ENCODE data around the gene SELENON.

DNA sequence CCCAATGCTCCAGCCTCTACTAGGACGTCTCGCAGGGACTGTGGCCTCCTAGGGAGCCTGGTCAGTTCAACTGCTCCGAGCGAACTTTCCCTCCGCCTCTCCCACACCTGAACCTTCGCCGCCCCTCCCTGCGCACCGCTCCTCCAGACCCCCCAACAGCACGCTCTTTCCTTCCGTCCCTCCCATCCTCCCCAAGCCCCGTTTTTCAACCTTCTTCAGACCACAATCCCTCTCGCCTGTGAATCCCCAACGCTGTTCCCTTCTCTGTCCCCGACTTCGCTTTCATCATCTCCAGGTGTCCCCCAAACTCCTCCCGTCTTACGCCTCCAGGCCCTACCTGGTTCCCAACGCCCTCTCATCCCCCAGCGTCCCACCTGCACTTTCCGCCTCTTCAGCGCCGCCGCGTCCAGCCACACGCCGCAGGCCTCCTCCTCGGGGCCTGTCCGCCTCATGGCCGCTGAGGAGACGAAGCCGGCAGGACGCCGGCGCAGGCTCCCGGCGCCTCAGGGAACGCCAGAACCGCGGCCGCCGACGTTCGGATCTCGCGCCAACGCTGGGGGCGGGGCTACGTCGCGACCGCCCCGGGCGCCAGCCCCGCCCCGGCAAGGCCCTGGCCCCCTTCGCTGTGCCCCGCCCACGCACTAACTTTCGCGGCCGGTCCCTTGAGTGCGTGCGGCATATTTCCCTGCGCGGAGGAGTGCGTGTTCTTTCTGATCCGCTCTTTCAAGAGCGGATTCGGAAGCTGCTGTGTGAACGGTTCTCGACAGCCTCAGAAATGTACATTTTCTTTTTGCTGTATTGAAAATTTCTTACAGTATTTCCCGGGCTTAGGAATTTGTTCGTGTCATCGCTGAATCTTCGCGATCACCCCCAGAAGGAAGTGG is 59.2 kb downstream of the SELENON start, which contains the start of gene AUNIP:
- TF ChIP-seq BHLHE40 (IDR thresholded peaks at IDR 0.05; ENCODE audit: borderline replicate concordance) (no peak), L3MBTL2 (conservative IDR thresholded peaks at IDR 0.05) (peak; percentile 97), SP1 (IDR thresholded peaks at IDR 0.05) (no peak), TARDBP (IDR thresholded peaks at IDR 0.05) (no peak), NFRKB (IDR thresholded peaks at IDR 0.05) (no peak), FOXA1 (IDR thresholded peaks at IDR 0.05) (no peak), ZNF384 (IDR thresholded peaks at IDR 0.05) (no peak), FOXK2 (IDR thresholded peaks at IDR 0.05) (no peak), FOXM1 (IDR thresholded peaks at IDR 0.05; ENCODE audit: borderline replicate concordance) (no peak)
- TF ChIP-seq, protein P1, sequence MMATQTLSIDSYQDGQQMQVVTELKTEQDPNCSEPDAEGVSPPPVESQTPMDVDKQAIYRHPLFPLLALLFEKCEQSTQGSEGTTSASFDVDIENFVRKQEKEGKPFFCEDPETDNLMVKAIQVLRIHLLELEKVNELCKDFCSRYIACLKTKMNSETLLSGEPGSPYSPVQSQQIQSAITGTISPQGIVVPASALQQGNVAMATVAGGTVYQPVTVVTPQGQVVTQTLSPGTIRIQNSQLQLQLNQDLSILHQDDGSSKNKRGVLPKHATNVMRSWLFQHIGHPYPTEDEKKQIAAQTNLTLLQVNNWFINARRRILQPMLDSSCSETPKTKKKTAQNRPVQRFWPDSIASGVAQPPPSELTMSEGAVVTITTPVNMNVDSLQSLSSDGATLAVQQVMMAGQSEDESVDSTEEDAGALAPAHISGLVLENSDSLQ (IDR thresholded peaks at IDR 0.05), result no peak
